Activated naive CD4-positive, alpha-beta T cell (primary cell): ENCODE data around the gene DPP9.
A peak's percentile ranks its signal among the peaks of the same experiment; 100 is the strongest.
"Not testable (repeated sequence)": the region's sequence is repeated elsewhere in the genome, so short reads cannot be mapped to it uniquely, and the experiment has no call there.

Experiments used
- DNase-seq, 4 experiments: peaks; one replicate each; lab custom pipeline; 2025; lab: John Stamatoyannopoulos, UW

Gene DPP9

DNA sequence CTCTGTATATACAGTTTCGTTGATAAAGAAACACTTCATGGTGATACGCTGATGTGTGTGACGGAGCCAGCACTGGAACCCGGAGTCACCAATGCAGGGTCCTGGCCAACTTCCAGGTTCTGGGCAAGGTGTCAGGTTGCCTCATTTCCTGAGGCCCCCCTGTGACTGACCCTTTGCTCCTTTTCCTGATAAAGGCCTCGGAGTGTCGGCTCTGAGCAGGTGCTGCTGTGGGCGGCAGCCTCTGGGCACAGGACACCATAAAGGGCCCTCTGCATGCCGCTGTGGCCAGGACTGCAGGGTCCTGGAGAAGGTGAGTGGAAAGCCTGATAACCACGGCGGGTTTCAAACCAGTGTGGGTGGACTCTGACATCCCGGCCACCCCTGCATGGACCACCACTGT, 36.2 kb downstream of the DPP9 start:
- DNase-seq: no peak

GRCh38 chr19:4686700-4687099, 36.9 kb downstream of the DPP9 start:
- DNase-seq: no peak

- DNase-seq: no peak
Observed at GRCh38 chr19:4684312-4685095, 39.1 kb downstream of the DPP9 start.

GRCh38 chr19:4682417-4683200, 41.0 kb downstream of the DPP9 start:
- DNase-seq: no peak

GRCh38 chr19:4680021-4680420, 43.6 kb downstream of the DPP9 start:
- not testable (repeated sequence) for DNase-seq

DNA sequence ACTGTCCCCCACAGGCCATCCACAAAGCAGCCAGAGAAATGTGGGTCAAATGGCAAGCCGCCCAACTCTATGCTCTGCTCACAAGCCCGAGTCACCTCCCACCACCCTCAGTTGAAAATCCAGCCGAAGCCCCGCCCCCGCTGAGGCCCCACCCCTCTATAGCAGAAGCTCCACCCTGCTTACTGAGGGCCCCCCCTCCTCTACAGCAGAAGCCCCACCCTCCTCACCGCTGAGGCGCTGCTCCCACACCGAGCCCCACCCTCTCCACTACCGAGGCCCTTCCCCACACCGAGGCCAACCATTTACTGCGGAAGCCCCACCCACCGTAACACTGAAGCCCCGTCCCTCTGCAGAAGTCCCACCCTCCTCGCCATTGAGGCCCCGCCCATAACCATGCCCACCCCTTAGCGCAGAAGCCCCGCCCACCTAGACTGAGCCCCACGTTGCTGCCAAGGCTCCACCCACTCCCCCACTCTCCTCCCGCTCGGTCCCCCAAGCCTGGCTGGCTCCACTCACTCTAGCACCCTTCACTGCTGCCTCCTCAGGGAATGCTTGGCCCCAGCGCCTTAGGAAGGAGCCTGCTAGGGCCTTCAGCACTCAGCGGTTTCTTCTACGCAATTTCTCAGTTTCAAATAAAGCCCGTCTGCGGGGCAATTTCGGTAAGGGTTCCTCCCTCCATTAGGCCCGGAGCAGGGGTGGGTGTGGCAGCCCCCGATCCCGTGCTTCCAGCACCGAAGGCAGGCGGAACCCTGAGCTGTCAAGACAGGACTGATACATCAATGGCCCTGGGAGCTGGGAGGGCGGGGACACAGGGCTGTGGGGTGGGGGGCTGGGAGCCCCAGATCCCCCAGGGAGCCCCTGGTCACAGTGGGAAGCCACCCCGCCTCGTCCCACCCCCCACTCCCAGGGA, 44.5 kb downstream of the DPP9 start:
- no peak for DNase-seq

- DNase-seq: no peak
Observed at GRCh38 chr19:4676955-4677731, 46.5 kb downstream of the DPP9 start.

- no peak for DNase-seq
Observed at GRCh38 chr19:4675346-4675745, 48.3 kb downstream of the DPP9 start.

DNA sequence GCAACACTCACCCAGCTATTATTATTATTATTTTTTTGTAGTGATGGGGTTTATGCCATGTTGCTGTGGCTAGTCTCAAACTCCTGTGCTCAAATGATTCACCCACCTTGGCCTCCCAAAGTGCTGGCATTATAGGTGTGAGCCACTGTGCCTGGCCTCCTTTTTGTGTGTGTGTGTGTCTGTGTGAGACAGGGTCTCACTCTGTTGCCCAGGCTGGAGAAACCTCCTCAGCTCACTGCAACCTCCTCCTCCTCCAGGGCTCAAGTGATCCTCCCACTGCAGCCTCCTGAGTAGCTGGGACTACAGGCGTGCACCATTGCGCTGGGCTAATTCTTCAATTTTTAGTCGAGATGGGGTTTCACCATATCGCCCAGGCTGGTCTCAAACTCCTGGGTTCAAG, 49.9 kb downstream of the DPP9 start:
- DNase-seq: no peak

- DNase-seq: no peak
Observed at GRCh38 chr19:4673216-4673615, 50.4 kb downstream of the DPP9 start.

GRCh38 chr19:4671185-4671851, 52.3 kb downstream of the DPP9 start:
- no peak for DNase-seq

- peak; percentile 85 to 91 (median 88) for DNase-seq
Observed at GRCh38 chr19:4669723-4670480, 53.7 kb downstream of the DPP9 start, which contains the start of gene MYDGF. Gene MYDGF (minus strand): TSS chr19:4670342. CDS start chr19:4670334, 8 bp downstream.

GRCh38 chr19:4664642-4665041, 59.0 kb downstream of the DPP9 start:
- no peak for DNase-seq

- no peak for DNase-seq
Observed at GRCh38 chr19:4662812-4663211, 60.8 kb downstream of the DPP9 start.

GRCh38 chr19:4662020-4662695, 61.5 kb downstream of the DPP9 start:
- no peak for DNase-seq

DNA sequence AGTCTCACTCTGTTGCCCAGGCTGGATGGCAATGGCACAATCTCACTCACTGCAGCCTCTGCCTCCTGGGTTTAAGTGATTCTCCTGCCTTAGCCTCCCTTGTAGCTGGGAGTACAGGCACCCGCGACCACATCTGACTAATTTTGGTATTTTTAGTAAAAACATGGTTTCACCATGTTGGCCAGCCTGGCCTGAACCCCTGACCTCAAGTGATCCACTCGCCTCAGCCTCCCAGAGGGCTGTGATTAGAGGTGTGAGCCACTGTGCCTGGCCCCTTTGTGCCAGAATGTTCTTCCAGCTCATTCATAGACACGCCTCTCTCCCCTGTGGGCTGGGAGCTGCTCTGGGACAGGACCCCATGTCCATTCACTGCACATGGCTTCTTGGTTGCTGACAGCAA, 62.6 kb downstream of the DPP9 start:
- DNase-seq: no peak

GRCh38 chr19:4660181-4660791, 63.4 kb downstream of the DPP9 start:
- no peak for DNase-seq

- no peak for DNase-seq
Observed at GRCh38 chr19:4657835-4658234, 65.8 kb downstream of the DPP9 start.

GRCh38 chr19:4657262-4657661, 66.4 kb downstream of the DPP9 start:
- no peak for DNase-seq
